Astrocyte of the cerebellum (primary cell): ENCODE measurements around the gene OLFML1.
A peak's percentile ranks its signal among the peaks of the same experiment; 100 is the strongest.

Experiments used
- DNase-seq: peaks from one replicate; pipeline ENCODE4 v3.0.0-alpha.2; 2011; ENCODE audit warnings: low read depth
- H3K4me3 ChIP-seq: 2 replicates; pipeline ENCODE4 v1.5.1; 2011; ENCODE audit warnings: mild to moderate bottlenecking, low read depth, low read length, moderate library complexity
- CTCF ChIP-seq: IDR thresholded peaks from 2 replicates; pipeline ENCODE4 v1.5.1; 2012; ENCODE audit warnings: low read length, low read depth, moderate library complexity, mild to moderate bottlenecking; ENCODE audit errors: missing control alignments
- in situ Hi-C: cut with HindIII; loops from 2 replicates; pipeline ENCODE4 v1.10.0; 2017; ENCODE audit warnings: low sequenced_read_pairs

Gene OLFML1

GRCh38 chr11:7485186-7486097, at the start of gene OLFML1:
OLFML1 (plus strand) TSS chr11:7485506; CDS start chr11:7485876, 370 bp downstream.
- no peak for TF ChIP-seq CTCF
- in situ Hi-C loops, result no loop called here
- H3K4me3 ChIP-seq, result no peak within 1 kb of the TSS
- DNase-seq, result no peak

- in situ Hi-C loops, result no loop called here
- DNase-seq, result no peak
- no peak for TF ChIP-seq CTCF
- H3K4me3 ChIP-seq, result no peak overlapping the region
Measured at GRCh38 chr11:7436146-7436545, 49.2 kb upstream of the OLFML1 start.

GRCh38 chr11:7436657-7437056, 48.6 kb upstream of the OLFML1 start:
- in situ Hi-C loops, result no loop called here
- H3K4me3 ChIP-seq, result no peak overlapping the region
- DNase-seq, result no peak
- no peak for TF ChIP-seq CTCF

- DNase-seq, result no peak
- in situ Hi-C loops, result no loop called here
- H3K4me3 ChIP-seq, result no peak overlapping the region
- TF ChIP-seq CTCF, result no peak
Measured at GRCh38 chr11:7437696-7438095, 47.6 kb upstream of the OLFML1 start.

GRCh38 chr11:7439746-7440320, 45.5 kb upstream of the OLFML1 start:
- in situ Hi-C loops, result no loop called here
- no peak for DNase-seq
- no peak for TF ChIP-seq CTCF
- H3K4me3 ChIP-seq, result no peak overlapping the region

GRCh38 chr11:7442588-7443215, 42.6 kb upstream of the OLFML1 start:
- in situ Hi-C loops, result no loop called here
- TF ChIP-seq CTCF, result peak; percentile 98
- peak; percentile 3 for DNase-seq
- H3K4me3 ChIP-seq, result no peak overlapping the region
